ENCODE results near the gene NSMCE1.

NSMCE1 gene

DNA sequence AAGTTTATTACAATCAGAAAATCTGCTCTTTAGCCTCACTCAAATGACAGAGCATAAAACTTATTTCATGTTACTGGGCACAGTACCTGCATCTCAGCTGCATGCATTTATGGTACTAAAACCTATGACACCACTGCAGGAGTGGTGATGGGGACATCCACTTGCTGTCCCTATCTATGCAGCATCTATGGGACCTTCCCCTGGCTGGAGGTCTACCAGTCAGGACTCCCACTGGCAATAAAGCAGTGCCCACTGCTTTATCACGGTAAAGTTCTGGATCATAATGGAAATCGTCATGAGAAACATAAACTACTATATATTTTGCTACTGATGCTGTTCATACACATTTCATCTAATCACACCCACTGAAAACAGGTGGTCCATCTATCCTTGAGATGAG is 26.2 kb downstream of the NSMCE1 start:
- DNase-seq: no peak

DNA sequence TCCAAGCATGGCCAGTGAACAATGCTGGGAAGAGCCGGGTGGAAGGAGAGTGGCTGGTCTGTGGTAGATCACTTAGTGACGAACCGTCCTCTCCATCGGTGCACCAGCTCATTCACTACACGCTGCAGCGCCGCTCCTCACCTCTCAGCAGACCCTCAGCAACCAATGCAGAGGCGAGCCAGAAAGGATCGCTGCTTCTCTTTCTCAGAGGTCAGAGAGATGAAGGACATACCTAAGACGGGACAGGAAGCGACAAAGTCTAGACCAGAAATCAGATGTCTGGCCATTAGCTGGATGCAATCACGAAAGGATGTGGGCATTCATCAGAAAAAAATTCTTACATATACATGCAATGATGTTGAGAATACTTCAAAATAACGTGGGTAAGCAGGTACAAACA is 26.9 kb downstream of the NSMCE1 start:
- DNase-seq: no peak

DNA sequence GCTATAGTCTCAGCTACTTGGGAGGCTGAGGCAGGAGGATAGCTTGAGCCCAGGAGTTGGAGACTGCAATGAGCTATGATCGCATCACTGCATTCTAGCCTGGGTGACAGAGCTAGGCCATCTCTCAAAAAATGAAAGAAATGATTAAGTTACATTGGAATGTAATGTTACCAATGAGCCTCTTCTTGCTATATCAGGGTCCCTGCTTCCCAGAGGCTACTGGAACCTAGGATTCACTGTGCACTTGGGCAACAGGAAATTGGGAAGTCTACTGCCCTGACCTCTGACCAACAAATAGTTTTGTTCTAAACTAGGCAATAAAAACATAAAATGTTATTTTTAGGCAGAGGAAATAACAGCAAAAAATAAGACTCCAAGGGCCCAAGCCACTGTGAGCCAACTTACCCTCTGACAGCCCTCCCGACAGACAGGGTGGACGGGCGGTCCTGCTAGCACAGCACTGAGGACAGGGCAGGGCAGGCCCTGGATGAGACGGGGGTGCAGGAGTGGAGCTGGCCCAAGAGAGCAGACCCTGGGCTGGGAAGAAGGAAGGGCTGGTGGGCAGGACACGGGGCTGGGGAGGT is 27.5 kb downstream of the NSMCE1 start:
- no peak for DNase-seq

DNA sequence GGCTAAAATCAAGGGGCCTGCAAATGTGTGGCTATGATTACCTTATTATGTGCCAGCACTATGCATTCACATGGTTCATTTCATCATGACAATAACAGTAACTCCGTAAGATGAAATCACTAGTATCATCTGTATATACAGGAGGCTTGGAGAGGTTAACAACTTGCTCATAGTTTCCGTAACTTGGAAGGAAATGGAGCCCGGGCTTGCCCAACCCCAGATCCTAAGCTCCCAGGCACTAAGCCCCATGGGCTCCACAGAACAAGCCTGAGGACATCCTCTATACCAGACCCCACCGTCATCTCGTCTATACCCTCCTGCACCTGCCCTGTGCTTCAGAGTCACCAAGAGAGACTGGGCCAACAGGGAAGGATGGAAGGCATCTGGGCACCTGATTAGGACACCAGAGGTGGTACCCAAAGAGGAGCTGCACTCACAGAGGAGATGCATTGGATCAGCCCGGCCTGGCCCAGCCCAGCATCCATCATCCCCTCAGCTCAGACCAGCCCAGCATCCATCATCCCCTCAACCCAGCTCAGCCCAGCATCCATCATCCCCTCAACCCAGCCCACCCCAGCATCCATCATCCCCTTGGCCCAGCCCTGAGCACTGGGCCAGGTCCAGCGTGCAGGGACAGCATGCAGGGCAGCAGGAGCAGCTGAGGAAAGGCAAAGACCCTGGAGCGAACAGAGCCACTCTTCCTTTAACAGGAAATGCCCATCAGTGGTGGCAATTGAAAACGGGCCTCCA is 28.5 kb downstream of the NSMCE1 start:
- DNase-seq: no peak

DNA sequence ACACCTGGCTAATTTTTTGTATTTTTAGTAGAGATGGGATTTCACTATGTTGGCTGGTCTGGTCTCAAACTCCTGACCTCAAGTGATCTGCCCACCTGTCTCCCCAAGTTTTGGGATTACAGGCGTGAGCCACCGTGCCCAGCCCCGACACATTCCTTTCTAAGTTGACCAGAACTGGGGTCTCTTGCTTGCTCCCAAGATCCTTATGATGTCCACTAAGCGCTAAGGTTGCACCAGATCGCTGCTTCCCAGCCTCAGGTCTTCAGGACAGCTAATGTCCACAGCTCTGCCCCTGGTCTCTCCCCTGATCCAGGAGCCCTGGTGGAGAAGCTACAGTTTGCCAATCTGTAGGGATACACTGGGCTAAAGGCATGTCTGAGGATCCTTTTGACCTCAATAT is 29.5 kb downstream of the NSMCE1 start:
- no peak for DNase-seq

DNA sequence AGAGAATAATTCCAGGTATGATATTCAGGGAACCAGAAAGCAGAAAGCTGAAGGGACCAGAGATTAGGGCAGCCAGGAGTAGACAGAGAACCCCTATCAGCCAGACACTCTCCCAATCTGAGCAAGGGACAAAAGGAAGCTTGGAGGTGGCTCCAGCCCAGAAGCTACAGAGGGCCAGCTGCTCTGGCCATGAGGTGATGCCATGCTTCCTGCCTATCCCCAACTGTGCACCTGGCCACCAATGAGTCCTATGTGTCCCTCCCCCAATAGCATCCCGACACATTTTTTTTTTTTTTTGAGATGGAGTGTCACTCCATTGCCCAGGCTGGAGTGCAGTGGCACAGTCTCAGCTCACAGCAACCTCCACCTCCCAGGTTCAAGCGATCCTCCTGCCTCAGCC is 30.0 kb downstream of the NSMCE1 start:
- no peak for DNase-seq

DNA sequence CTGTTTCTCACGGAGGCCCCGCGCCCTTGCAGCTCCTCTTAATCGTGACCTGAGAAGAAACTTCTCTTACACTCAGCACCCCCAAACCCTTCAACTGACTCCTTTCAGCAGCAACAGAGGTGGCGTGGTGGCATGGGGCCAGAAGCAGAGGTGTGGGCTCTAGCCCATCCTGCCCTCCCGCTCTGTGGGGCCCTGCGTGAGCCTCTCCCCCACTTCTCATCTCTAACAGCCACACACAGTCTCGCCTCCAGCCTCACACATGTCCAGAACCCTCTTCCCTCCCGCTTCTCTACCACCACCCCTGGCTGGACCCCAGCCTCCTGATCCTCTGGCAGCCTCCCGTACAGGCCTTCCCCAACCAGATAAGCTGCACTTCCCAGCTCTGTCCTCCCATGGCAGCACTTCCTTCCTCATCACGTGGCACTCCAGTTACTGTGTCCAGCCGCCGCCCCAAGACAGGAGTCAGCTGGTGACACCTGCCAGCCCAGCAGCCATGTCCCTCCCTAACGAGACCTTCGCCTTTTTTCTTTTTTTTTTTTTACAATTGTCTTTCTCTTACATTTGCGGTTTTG is 30.5 kb downstream of the NSMCE1 start:
- no peak for DNase-seq

DNA sequence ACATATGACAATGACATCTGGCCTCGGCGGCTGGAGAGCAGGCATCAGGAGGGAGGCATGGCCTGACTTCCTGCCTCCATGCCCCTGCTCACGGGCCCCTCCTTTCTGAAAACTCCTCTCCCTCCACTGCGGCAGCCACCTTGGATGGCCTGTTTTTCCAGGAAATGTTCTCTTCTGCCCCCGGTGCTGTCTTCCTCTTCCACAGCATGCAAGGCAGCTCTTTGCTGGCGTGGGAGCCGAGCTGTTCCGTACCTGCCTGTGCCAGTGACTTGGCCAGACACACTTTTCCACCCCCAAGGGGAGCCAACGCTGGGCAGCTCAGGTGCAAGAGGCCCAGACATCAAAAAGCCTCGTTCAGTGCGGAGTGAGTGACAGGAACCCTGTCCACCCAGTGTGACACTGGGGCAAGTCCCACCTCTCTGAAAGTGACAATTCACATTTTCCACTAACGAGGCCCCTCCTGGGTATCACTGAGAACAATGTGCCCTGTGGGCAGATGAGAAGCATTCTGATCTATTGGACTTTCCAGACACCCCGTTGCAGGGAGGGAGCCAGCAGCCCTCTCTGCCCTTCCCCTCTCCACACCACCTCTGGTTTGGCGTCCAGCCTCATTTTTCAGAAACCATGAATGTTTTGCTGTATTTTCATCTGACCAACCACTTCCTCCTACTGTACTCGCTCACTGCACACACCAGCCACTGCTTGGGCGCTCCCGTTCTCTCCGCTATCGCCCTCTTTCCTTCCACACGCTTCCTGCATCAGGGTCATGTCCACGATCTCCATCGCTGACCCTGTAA is 31.2 kb downstream of the NSMCE1 start:
- DNase-seq: no peak

DNA sequence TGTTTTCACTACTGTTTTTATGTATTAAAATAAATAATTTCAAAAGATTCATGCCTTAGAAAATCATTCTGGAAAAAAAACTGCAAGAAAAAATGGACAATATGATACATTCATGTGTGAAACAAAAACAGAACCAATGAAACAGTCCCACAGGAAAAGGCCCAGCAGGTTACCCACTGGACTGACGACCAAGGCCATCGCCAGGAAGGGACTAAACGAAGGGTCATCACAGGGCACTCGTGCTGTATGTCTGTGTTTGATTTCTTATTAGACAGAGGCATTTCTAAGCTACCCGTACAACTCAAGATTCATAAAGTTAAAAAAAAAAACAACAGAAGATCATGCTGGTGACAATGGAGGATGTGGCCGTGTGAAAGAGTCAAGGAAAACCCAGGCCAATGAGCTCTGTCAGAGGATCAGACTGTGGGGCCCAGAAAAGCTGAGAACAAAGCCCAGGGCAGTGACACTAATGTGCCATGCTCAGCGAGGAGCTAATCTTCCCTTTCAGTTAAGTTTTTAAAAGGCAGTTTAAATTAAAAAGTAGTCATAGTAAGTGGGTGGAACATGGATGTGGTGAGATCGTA is 31.8 kb downstream of the NSMCE1 start:
- no peak for DNase-seq

DNA sequence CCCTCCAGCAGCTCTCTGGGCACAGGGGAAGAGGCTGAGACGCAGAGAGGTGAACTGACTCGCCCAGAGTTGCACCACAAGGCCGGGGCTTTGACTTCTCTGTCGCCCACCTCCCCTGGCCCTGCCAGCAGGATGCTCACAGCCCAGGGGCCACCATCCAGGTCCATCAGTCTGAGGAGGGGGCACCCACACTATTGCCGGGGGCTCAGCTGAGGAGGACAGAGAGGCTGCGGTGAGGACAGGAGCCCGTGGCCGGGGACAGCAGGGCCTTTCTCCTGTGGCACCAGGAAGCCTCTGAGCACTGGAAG is 32.7 kb downstream of the NSMCE1 start:
- DNase-seq: no peak

DNA sequence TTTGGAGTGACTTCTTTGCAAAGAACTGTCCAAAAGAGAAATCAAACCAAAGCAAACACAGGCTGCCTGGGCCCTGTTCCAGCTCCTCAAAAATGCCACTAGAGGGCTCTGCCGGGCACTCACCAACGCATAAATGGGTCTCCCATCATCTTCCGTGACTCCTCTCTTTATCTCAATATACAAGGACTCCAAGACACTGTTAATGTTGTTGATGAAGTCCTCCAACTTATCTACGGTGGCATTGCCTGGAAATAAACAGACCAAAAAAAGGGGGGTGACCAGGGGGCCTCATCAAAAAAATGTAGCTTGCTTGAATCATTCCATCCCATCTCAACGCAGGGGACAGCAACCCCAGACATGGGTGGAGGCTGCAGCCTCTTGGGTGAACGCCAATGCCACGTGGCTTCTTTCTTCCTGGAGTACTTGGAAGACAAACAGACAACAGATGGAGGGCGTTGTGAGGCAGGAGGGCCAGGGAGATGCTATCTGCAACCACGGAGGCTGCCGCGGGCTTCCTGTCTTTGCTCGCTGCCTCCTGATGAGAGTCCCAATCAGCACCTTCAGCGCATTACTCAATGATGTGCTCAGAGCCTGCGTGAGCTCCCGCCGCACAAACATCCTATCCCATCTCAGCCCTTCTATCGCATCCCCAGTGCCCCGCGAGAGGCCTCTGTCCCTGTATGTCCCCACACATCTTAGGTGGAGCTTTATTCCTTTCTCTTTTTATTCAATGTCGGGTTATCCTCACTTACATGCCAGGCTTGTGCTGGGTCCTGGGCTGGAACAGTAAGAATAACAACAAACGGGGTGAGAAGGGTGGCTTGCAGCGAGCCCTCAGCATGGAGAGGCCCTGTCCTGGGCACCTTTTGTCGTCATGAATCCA is 33.3 kb downstream of the NSMCE1 start:
- peak; percentile 63 for DNase-seq

DNA sequence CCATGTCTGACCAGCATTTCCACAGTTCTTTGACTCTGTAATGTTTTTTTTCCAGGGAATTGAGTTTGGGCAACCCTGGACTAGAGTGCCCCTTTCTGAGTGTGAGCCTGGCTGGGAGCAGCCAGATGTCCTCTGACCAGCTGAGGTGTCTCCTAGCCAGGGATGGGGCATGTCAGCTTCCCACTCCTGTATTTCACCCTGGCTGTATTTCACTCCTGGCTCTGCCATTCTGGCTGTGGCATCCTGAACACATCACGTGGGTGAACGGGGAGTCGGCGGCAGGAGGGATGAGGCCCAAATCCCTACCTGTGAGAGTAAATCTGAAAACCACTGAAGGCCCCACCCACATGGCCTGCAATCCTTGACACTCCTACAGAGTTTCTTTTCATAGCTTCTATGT is 34.0 kb downstream of the NSMCE1 start:
- DNase-seq: no peak

DNA sequence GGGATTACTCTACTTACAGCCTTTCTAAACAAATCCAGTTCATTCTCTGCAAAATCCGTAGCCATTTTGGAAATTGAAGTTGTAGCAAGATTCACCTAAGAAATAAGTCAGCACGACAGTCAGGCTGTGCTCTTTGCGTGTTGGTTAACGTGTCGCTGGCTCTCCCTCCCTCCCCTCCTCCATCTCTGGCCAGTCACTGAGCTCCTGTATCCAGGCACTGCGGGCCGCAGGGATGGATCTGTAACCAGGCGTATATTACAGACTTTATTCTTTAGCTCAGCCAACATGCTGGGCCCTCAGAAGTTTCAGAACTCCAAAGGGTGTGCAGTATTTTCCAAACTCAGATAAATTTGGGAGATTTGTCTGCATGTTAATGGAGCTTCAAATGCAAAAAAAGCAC is 34.4 kb downstream of the NSMCE1 start:
- no peak for DNase-seq

DNA sequence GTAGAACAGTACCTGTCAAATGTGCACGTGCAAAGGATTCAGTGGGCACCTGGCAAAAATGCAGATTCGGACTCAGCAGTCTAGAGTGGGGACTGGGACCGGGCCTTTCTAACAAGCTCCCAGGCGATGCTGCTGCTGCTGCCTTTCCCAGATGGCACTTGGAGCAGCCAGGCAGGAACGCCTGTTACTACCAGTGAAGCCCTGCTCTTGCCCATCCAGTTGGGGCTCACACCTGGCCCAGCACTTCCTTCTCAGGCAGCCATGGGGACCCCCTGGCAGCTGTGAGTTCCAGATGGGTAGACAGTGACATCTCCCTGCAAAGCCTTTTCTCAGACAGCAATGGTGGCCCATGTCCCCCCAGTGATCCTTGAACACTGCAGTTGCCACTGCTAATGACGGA is 34.8 kb downstream of the NSMCE1 start:
- DNase-seq: no peak

DNA sequence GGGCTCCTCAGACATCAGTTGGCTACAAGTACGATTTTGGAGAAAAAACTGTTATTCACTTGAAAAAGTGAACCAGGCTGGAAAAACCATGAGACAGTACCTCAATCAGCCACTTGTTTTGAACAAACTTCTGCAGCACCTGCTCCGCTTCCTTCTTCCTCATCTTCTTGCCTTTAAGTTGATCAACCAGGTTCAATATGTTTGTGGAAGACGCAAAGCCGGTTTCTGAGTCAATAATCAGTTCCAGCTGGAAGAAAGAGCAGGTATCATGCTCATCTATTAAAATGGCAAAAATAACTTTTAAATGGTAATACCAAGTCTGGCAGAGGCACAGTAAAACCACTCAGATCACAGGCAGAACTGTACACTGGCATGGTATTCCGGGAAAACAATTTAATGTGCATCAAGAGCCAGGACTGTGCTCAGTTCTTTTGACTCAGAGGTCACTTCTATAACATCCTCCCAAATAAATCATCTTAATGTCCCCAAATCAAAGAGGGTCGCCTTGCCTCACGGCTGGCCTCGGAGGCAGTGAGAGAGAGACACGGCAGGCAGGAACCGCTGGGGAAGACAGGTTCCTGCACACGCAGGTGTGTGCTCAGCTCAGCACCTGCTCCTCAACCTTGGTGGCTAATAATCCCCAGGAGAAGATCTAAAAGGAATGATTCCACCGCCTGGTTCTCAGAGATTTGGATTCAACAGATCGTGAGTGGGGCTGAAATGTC is 35.5 kb downstream of the NSMCE1 start:
- no peak for DNase-seq

DNA sequence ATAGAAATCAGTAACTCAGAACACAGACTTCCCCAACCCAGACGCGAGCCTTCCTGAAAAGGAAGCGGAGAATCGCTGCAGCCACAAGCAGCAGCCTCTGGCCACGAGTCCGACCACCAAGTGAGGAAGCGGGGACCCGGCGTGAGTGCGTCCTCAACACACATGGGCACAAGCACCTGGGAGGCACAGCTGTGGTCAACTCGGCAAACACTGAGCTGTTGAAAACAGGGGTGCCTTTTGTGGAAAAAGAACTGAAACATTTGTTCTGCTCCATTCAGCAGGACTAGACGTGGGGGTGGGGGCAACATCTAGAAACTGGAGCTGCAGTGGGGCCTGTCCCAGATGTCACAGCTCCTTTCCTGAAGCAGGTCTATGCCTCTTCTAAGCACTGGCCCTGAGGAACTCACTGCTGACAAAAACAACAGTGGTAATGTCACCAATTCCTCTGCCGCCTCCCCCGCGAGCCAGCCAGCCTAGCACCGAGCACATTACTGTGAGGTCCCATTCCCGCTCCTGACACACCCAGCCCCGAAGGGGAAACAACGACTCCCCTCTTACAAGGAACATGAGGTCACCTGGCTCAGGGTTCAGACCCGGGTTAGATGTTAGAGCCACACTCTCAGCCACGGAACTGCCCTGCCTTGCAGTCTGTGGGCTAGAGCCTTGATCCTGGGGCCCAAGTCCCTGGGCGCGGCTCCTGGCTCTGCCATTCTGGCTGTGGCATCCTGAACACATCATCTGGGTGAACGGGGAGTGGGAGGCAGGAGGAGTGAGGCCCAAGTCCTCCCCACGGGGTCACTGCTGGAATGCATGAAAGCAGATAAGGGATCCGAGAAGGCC is 36.3 kb downstream of the NSMCE1 start:
- DNase-seq: no peak

DNA sequence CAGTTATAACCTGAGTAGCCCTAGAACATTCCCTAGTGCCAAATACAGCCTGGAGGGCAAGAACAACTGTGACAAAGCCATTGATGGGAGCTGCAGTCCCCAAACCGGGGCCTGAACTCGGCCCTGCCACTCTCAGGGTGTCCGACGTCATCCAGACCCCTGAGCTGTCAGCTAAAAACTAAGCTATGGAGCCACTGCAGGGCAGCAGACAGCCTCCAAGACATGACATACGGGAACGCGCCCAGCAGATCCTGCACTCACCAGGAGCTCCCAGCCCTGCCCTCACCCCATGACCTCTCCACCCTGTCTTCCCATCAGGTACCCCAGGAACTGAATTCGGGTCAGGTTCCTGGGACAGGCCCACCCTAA is 36.9 kb downstream of the NSMCE1 start:
- no peak for DNase-seq

DNA sequence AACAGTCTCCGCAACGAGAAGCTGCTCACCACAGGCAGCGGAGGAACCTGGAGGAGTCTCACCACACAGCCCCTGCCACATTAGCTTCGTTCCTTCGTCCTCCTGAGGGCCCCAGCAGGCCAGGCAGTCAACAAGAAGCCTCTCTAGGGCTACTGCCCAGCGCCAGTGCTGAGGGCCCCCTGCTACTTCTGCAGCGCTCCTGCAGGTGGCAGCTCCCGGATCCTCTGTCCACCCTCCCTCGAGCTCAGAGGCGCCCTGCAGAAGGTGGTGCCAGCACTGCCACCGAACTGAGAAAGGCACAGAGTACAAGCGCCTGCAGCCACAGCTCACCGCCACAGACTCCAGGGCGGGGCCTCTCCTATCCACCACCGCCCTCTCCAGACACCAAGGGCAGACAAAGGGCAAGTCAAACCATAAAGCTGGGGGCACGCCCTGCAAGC is 38.0 kb downstream of the NSMCE1 start:
- no peak for DNase-seq

DNA sequence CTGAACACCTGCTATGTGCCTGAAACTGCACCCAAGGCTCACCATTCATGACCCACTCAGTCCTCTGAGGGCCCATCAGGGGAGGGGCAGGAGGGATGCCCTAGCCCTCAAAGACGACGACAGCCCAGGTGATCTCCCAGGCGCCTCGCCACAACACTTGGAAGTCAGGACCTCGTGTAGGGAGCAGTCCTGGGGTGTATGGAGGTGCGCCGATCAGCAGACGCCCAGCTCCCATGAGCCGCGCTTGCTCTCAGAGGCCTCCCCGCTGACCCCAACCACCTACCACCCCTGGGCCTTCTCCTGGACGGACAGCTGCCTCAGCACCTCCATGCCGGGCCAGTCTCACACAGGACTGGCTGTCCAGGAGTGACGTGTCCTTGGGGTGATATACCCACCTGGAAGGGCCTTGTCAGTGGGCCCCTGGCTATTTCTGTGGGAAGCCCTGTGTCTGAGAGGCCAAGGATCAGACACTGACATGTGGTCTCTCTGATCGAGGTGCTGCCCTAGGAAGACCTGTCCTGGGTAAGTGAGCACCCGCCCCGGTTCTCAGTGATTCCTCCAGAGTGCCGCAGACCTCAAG is 38.6 kb downstream of the NSMCE1 start:
- no peak for DNase-seq

Measured in amniotic stem cell (primary cell).